ENCODE data around the gene GET4.

GRCh38 chr7:935874-936385 is 59.6 kb downstream of the GET4 start:
- no peak for TF ChIP-seq CTCF (IDR thresholded peaks at IDR 0.05)
- no peak for TF ChIP-seq POLR2AphosphoS5 (IDR thresholded peaks at IDR 0.05; ENCODE audit: insufficient read depth in 1 of 2, low read depth in 1 of 2)
- TF ChIP-seq POLR2A (IDR thresholded peaks at IDR 0.05), result no peak
